PC-3 (cell line): Measurements from ENCODE around the gene VEGFA. TPM values are rescaled to one million over a fixed set of nuclear protein-coding genes. Genes with fewer than 3 reads are reported as not detected.

ENCODE experiments used
- ATAC-seq: fragments of 200-7000 bp; cut with Tn5 transposase; 2 replicates; pipeline ENCODE4 v1.9.1; 2020; ENCODE audit warnings: mild to moderate bottlenecking, moderate library complexity
- BruUV-seq: library from RNA; stranded (reverse); fragments of 400-500 nt; replicated peaks from 2 replicates; lab custom pipeline; 2021; lab: Mats Ljungman, UMichigan
- CTCF ChIA-PET: fragments of 300-600 bp; sonication (Branson Sonifier 250); formaldehyde crosslinking; loops from one replicate; lab custom pipeline; 2022; ENCODE audit warnings: antibody characterized with exemption; lab: Charles Lee
- POLR2A ChIA-PET: fragments of 300-600 bp; sonication (Branson Sonifier 250); formaldehyde crosslinking; loops from one replicate; lab custom pipeline; 2022; ENCODE audit warnings: antibody characterized with exemption; ENCODE audit not compliant: unreplicated experiment; lab: Charles Lee
- DNase-seq: peaks from one replicate; pipeline ENCODE4 v3.0.0-alpha.2; 2015
- H2AFZ ChIP-seq: fragments of 300-600 bp; sonication (generic); 2 replicates; pipeline ENCODE4 v1.6.0; 2016; ENCODE audit warnings: antibody characterized with exemption, low read length
- H3F3A ChIP-seq: fragments of 300-600 bp; sonication (generic); one replicate; pipeline ENCODE4 v1.6.0; 2017; ENCODE audit warnings: antibody characterized with exemption, low read length, control low read depth, mild to moderate bottlenecking; ENCODE audit not compliant: unreplicated experiment
- H3K27ac ChIP-seq: fragments of 300-600 bp; sonication (generic); 2 replicates; pipeline ENCODE4 v1.5.1; 2016; ENCODE audit warnings: mild to moderate bottlenecking, low read length
- H3K27me3 ChIP-seq: fragments of 300-600 bp; sonication (generic); 2 replicates; pipeline ENCODE4 v1.6.1; 2016; ENCODE audit warnings: low read length, mixed read lengths
- H3K36me3 ChIP-seq: fragments of 300-600 bp; sonication (generic); 2 replicates; pipeline ENCODE4 v1.6.1; 2016; ENCODE audit warnings: low read depth, mixed run types, low read length, mixed read lengths
- H3K4me1 ChIP-seq: fragments of 300-600 bp; sonication (generic); 2 replicates; pipeline ENCODE4 v1.5.1; 2016; ENCODE audit warnings: low read length; ENCODE audit not compliant: insufficient read depth
- H3K4me2 ChIP-seq: fragments of 300-600 bp; sonication (generic); 2 replicates; pipeline ENCODE4 v1.6.0; 2016; ENCODE audit warnings: low read length
- H3K4me3 ChIP-seq: fragments of 300-600 bp; sonication (generic); 2 replicates; pipeline ENCODE4 v1.5.1; 2016; ENCODE audit warnings: mild to moderate bottlenecking, low read length, mixed read lengths
- H3K79me2 ChIP-seq: fragments of 300-600 bp; sonication (generic); 2 replicates; pipeline ENCODE4 v1.6.1; 2017; ENCODE audit warnings: low read length, mixed read lengths
- H3K9ac ChIP-seq: fragments of 300-600 bp; sonication (generic); 2 replicates; pipeline ENCODE4 v1.6.0; 2016; ENCODE audit warnings: mild to moderate bottlenecking, low read length
- H3K9me2 ChIP-seq: fragments of 300-600 bp; sonication (generic); replicated peaks from 2 replicates; pipeline ENCODE4 v1.6.1; 2016; ENCODE audit warnings: mixed run types, low read length, mixed read lengths
- H3K9me3 ChIP-seq: fragments of 300-600 bp; sonication (generic); 2 replicates; pipeline ENCODE4 v1.6.1; 2016; ENCODE audit warnings: low read length, mixed read lengths
- H4K20me1 ChIP-seq: fragments of 300-600 bp; sonication (generic); 2 replicates; pipeline ENCODE4 v1.6.1; 2016; ENCODE audit warnings: low read length, mixed read lengths
- EZH2 ChIP-seq: fragments of 300-600 bp; sonication (generic); IDR thresholded peaks from one replicate; pipeline ENCODE4 v1.6.1; 2017; ENCODE audit warnings: antibody characterized with exemption, mild to moderate bottlenecking, low read length; ENCODE audit not compliant: unreplicated experiment
- EZH2phosphoT487 ChIP-seq: fragments of 300-600 bp; sonication (generic); IDR thresholded peaks from 2 replicates; pipeline ENCODE4 v1.6.1; 2018; ENCODE audit warnings: mild to moderate bottlenecking, antibody characterized with exemption, low read length, borderline replicate concordance
- intact Hi-C: fragments of 100-400 bp; cut with micrococcal nuclease; formaldehyde crosslinking; loops from 2 replicates; pipeline ENCODE4 v1.9.0; 2023
- total RNA-seq: library from RNA; depleted of rRNA; stranded (reverse); fragments of >200 nt; gene quantifications from 2 replicates; pipeline ENCODE4 v1.2.3, GENCODE V29; 2014
- TF ChIP-seq, protein P1 (sequence below): fragments of 300-600 bp; sonication (generic); conservative IDR thresholded peaks from 2 replicates; pipeline ENCODE4 v1.5.1; 2017; ENCODE audit warnings: antibody characterized with exemption, low read depth, mild to moderate bottlenecking, low read length

Gene VEGFA
- total RNA-seq, 1 experiment from 2014 or later: 146 TPM

DNA sequence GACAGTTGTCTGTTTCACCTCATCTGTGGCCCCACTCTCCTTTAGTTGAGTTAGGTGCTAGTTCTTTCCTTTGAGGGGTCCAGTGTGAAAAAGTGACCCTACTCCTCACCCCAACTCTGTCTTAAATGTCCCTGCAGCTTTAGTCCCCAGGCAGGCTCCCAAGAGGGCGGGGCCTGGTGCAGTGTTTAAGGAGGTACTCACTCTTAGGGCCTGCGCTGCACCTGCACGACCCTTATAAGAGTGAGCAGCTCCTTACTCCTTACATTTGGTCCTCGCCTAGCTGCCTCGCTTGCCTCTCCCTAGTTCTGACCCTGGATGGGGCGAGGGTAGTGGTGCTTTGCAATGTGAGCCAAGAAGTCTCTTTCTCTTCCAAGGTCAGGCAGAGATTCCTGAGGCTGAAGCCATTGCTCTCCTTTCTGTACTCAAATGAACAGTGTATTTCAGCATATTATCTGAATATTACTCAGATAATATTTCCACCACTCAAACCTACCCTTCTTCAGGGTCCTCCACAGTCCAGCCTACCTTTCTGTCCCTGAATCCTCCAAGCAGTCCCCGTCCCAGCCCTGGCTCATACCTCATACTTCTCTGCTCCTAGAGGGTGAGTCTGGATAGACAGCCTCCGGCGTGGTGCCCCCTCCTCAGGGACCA lies 11.9 kb upstream of the VEGFA start:
- Histone ChIP-seq H3K36me3 (no peaks in the 10 kb centered on the region), H3K27ac (no peak overlapping the region), H3K4me1 (no peaks in the 10 kb centered on the region), H4K20me1 (no peaks in the 10 kb centered on the region), H3F3A (no peaks in the 10 kb centered on the region), H3K9me2 (no peaks in the 10 kb centered on the region), H3K79me2 (no peaks in the 10 kb centered on the region), H3K9ac (no peak overlapping the region), H3K4me2 (no peak overlapping the region), H2AFZ (no peak overlapping the region), H3K27me3 (no peaks in the 10 kb centered on the region), H3K4me3 (no peak overlapping the region), H3K9me3 (no peaks in the 10 kb centered on the region)
- ChIA-PET POLR2A (no interaction called here), CTCF (no interaction called here)
- no peak for ATAC-seq
- TF ChIP-seq, protein P1, sequence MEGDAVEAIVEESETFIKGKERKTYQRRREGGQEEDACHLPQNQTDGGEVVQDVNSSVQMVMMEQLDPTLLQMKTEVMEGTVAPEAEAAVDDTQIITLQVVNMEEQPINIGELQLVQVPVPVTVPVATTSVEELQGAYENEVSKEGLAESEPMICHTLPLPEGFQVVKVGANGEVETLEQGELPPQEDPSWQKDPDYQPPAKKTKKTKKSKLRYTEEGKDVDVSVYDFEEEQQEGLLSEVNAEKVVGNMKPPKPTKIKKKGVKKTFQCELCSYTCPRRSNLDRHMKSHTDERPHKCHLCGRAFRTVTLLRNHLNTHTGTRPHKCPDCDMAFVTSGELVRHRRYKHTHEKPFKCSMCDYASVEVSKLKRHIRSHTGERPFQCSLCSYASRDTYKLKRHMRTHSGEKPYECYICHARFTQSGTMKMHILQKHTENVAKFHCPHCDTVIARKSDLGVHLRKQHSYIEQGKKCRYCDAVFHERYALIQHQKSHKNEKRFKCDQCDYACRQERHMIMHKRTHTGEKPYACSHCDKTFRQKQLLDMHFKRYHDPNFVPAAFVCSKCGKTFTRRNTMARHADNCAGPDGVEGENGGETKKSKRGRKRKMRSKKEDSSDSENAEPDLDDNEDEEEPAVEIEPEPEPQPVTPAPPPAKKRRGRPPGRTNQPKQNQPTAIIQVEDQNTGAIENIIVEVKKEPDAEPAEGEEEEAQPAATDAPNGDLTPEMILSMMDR: no peak
- no peak for DNase-seq
- no TSS peak for BruUV-seq
- intact Hi-C loops: no loop called here

DNA sequence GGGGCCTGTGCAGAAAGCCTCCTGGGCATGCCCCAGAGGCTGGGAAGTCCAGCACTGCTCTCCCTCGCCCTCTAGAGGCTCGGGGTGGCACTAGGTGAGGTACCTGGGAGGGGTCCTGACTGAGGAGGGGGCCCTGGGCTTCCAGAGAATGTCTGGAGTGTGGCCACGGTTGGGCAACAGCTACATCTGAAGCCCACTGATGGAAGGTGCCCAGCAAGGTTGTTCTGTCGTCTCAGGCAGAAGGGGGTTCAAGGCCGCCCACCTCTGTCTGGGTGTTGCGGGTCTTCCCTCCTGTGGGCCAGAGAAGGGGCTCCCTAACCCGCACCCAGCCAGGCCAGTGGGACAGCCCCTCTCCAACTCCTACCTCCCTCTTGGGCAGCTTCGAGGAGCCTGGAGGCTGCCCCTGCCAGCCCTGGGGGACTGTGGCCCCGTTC lies 11.4 kb upstream of the VEGFA start:
- DNase-seq (peak; percentile 30), ATAC-seq (0 out of 2 replicates have a peak, but pooled peaks have one; percentile 42)
- H3K9me3 ChIP-seq: no peaks in the 10 kb centered on the region
- H2AFZ ChIP-seq: no peak overlapping the region
- no peaks in the 10 kb centered on the region for H3K36me3 ChIP-seq
- H3K4me1 ChIP-seq: no peaks in the 10 kb centered on the region
- ChIA-PET POLR2A (no interaction called here), CTCF (no interaction called here)
- H3K9ac ChIP-seq: no peak overlapping the region
- H3K9me2 ChIP-seq: no peaks in the 10 kb centered on the region
- H3K79me2 ChIP-seq: no peaks in the 10 kb centered on the region
- no peak overlapping the region for H3K4me2 ChIP-seq
- intact Hi-C loops: no loop called here
- no peaks in the 10 kb centered on the region for H4K20me1 ChIP-seq
- no TSS peak for BruUV-seq
- no peak overlapping the region for H3K4me3 ChIP-seq
- H3K27me3 ChIP-seq: no peaks in the 10 kb centered on the region
- no peak overlapping the region for H3K27ac ChIP-seq
- TF ChIP-seq, protein P1: peak; percentile 82
- no peak for TF ChIP-seq EZH2
- H3F3A ChIP-seq: no peaks in the 10 kb centered on the region

DNA sequence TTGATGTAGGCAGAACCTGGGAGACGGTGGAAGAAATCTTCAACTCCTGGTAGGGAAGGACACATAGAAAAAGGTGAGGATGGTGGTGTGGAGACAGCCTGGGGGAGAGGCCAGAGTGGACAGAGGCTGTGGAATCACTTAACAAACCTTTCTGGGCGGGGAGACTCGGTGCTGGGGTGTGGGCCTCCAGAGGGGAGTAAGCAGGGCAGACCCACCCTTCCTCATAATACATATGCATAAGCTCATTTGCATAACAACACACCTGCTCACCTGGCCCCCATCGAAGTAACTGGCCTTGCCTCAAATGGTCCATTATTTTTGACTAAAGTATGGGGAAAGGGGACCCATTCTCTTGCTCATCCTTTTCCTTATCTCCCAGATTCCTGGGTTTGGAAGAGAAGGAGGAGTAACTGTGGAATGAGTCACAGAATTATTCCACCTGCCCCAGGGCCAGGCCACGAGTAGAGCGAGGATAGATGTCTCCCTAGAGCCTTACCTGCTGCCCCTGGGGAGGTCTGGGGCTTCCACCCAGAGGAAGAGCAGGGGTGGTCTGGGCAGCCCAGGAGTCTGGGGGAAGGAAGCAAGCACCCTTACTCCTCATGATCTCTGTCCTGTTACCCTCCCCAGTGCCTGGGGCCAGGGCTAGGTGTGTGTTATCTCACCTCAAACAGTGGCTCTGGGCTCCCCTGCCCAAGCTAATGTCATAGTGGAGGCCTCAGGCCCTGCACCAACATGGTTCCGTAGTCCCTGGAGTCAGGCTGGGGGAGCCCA lies 10.7 kb upstream of the VEGFA start:
- Histone ChIP-seq H3K9me2 (no peaks in the 10 kb centered on the region), H3F3A (no peaks in the 10 kb centered on the region), H3K4me2 (no peak overlapping the region), H2AFZ (no peak overlapping the region), H3K27ac (no peak overlapping the region), H3K9ac (no peak overlapping the region), H3K9me3 (no peaks in the 10 kb centered on the region), H3K4me3 (no peak overlapping the region), H3K79me2 (no peaks in the 10 kb centered on the region), H3K27me3 (no peaks in the 10 kb centered on the region), H4K20me1 (no peaks in the 10 kb centered on the region), H3K36me3 (no peaks in the 10 kb centered on the region), H3K4me1 (no peaks in the 10 kb centered on the region)
- intact Hi-C loops: no loop called here
- CTCF ChIA-PET: no interaction called here
- ATAC-seq: peak; percentile 52
- POLR2A ChIA-PET: no interaction called here
- TF ChIP-seq, protein P1: no peak
- TF ChIP-seq EZH2phosphoT487 (no peak), EZH2 (no peak)
- peak; percentile 40 for DNase-seq
- BruUV-seq: no TSS peak
